Activated CD8-positive, alpha-beta T cell treated with anti-CD3 and anti-CD28 coated beads, Interleukin-2, amount 10 ng/mL, durations not matched to agents 7 days and 5 days (primary cell): Measurements from ENCODE around the gene FBXL15. TPM values are rescaled to one million over a fixed set of nuclear protein-coding genes. Genes with fewer than 3 reads are reported as not detected.

ENCODE experiments used
- ATAC-seq: fragments of 150-1000 bp; cut with Tn5 transposase; one replicate; pipeline ENCODE4 v1.10.0; 2021; ENCODE audit warnings: moderate library complexity
- CTCF ChIA-PET: fragments of 350-600 bp; sonication (Branson Sonifier 250); formaldehyde crosslinking; loops from one replicate; lab custom pipeline; 2021; ENCODE audit warnings: antibody characterized with exemption; lab: Charles Lee
- POLR2A ChIA-PET: fragments of 350-600 bp; sonication (Branson Sonifier 250); formaldehyde crosslinking; loops from one replicate; lab custom pipeline; 2021; ENCODE audit warnings: antibody characterized with exemption; lab: Charles Lee
- DNase-seq: peaks from one replicate; pipeline ENCODE4 v3.0.0-alpha.2; 2020
- H3K27ac Mint-ChIP-seq: one replicate; pipeline ENCODE4 v1.8.0; 2021; ENCODE audit warnings: mild to moderate bottlenecking, mixed read lengths
- H3K27me3 Mint-ChIP-seq: one replicate; pipeline ENCODE4 v1.8.0; 2021; ENCODE audit warnings: low read depth, mixed read lengths
- H3K36me3 Mint-ChIP-seq: one replicate; pipeline ENCODE4 v1.8.0; 2021; ENCODE audit warnings: low read depth, mixed read lengths
- H3K4me1 Mint-ChIP-seq: one replicate; pipeline ENCODE4 v1.8.0; 2021; ENCODE audit warnings: low read depth, mixed read lengths
- H3K4me3 Mint-ChIP-seq: one replicate; pipeline ENCODE4 v1.8.0; 2021; ENCODE audit warnings: mild to moderate bottlenecking, mixed read lengths
- H3K9me3 Mint-ChIP-seq: one replicate; pipeline ENCODE4 v1.8.0; 2022; ENCODE audit warnings: mixed read lengths; ENCODE audit not compliant: insufficient read depth
- total RNA-seq, 2 experiments: library from RNA; stranded (reverse); gene quantifications; one replicate each; pipeline ENCODE4 v1.2.3, GENCODE V29; 2021

FBXL15 gene
- total RNA-seq, 2 experiments from 2014 or later, result 12.7 to 13.8 TPM

- H3K4me3 Mint-ChIP-seq, result peak within 1 kb of the TSS; percentile 95
- no peaks in the 10 kb centered on the region for H3K9me3 Mint-ChIP-seq
- DNase-seq, result peak; percentile 97
- peaks cover 47% of the 10 kb centered on the region for H3K4me1 Mint-ChIP-seq
- CTCF ChIA-PET, result interaction anchor here (1.0 to 5.5 kb wide), 10 partner anchors 11 to 263 kb away, joined by 3 to 36 read pairs (median 4); partner anchors contain the start of genes ACTR1A and FBXL15
- H3K27ac Mint-ChIP-seq, result peak within 1 kb of the TSS; percentile 94
- no peaks in the 10 kb centered on the region for H3K27me3 Mint-ChIP-seq
- ATAC-seq, result peak; percentile 90
- peaks cover 12% of the 10 kb centered on the region for H3K36me3 Mint-ChIP-seq
- POLR2A ChIA-PET, result interaction anchor here (0.8 to 7.1 kb wide), 7 partner anchors 10 to 72 kb away, joined by 3 to 81 read pairs (median 4); partner anchors contain the start of genes C10orf95, FBXL15, NFKB2 and SUFU
These were observed 11.7 kb downstream of the FBXL15 start, which contains the start of gene CUEDC2 for GRCh38 chr10:102432162-102432950. Gene CUEDC2, minus strand, starts transcription at chr10:102432574. Its CDS starts 7,386 bp downstream, at chr10:102425188.

DNA sequence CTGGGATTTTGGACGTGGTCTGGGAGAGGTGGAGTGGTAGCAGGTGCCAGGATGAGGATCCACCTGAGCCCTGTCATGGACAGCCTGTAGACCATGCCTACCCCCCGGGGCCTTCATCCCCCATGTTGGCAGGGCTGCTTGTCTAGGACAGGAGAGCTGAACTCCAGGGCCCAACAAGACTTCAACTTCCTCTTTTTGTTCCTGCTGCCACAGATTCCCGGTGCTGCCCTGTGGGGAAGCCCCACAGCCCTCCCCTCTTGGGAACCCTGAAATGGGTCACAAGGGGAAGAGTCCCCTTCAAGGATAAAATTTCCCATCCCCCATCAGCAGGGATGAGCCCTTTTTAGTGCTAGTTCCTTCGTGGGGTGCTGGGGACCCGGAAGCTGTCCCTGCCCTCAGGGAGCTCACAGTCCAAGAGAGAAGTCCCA is 13.0 kb downstream of the FBXL15 start:
- Mint-ChIP-seq H3K27ac (peak overlapping the region; percentile 94), H3K9me3 (no peaks in the 10 kb centered on the region)

GRCh38 chr10:102434394-102435132 is 13.9 kb downstream of the FBXL15 start:
- ChIA-PET POLR2A (interaction anchor here (1.0 to 7.1 kb wide), 5 partner anchors 13 to 40 kb away, joined by 3 to 81 read pairs (median 23); partner anchors contain the start of genes C10orf95, FBXL15 and NFKB2), CTCF (interaction anchor here (1.4 to 5.5 kb wide), 6 partner anchors 12 to 265 kb away, joined by 5 to 36 read pairs (median 21); partner anchors contain the start of genes C10orf95 and FBXL15)
- peaks cover 24% of the 10 kb centered on the region for H3K36me3 Mint-ChIP-seq
- H3K27ac Mint-ChIP-seq, result peak overlapping the region; percentile 76
- H3K4me1 Mint-ChIP-seq, result peaks cover 59% of the 10 kb centered on the region
- DNase-seq, result no peak
- ATAC-seq, result no peak
- H3K4me3 Mint-ChIP-seq, result peak overlapping the region; percentile 88
- no peaks in the 10 kb centered on the region for H3K9me3 Mint-ChIP-seq
- no peaks in the 10 kb centered on the region for H3K27me3 Mint-ChIP-seq

More for the DNA sequence above, 13.0 kb downstream of the FBXL15 start:
- peaks cover 59% of the 10 kb centered on the region for H3K4me1 Mint-ChIP-seq
- no peaks in the 10 kb centered on the region for H3K27me3 Mint-ChIP-seq
- ATAC-seq (no peak), DNase-seq (no peak)
- peak overlapping the region; percentile 95 for H3K4me3 Mint-ChIP-seq
- ChIA-PET CTCF (interaction anchor here (1.1 to 5.5 kb wide), 5 partner anchors 9 to 45 kb away, joined by 3 to 36 read pairs (median 26); partner anchors contain the start of genes C10orf95 and FBXL15), POLR2A (interaction anchor here (0.6 to 7.1 kb wide), 5 partner anchors 12 to 70 kb away, joined by 3 to 81 read pairs (median 4); partner anchors contain the start of genes C10orf95 and FBXL15)
- peaks cover 24% of the 10 kb centered on the region for H3K36me3 Mint-ChIP-seq

DNA sequence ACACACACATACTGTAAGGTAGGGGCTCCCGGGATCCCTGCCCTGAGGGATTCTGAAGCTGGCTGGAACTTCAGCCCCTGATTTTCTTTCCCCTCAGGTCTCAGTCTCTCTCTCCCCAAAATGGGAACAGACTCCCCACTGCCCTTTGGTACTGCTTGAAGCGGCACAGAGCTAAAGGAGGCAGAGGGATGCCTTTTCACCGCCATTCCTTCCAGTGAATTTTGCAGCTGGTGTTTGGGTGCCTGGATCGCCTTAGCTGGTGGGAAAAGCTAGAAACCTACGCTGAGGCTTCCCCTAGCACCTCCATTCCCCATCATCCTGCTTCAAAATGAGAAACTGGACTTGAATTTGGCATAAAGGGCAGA is 14.5 kb downstream of the FBXL15 start:
- H3K36me3 Mint-ChIP-seq, result peaks cover 24% of the 10 kb centered on the region
- CTCF ChIA-PET, result interaction anchor here (1.4 to 5.5 kb wide), 5 partner anchors 13 to 266 kb away, joined by 5 to 28 read pairs (median 16); partner anchors contain the start of gene C10orf95

DNA sequence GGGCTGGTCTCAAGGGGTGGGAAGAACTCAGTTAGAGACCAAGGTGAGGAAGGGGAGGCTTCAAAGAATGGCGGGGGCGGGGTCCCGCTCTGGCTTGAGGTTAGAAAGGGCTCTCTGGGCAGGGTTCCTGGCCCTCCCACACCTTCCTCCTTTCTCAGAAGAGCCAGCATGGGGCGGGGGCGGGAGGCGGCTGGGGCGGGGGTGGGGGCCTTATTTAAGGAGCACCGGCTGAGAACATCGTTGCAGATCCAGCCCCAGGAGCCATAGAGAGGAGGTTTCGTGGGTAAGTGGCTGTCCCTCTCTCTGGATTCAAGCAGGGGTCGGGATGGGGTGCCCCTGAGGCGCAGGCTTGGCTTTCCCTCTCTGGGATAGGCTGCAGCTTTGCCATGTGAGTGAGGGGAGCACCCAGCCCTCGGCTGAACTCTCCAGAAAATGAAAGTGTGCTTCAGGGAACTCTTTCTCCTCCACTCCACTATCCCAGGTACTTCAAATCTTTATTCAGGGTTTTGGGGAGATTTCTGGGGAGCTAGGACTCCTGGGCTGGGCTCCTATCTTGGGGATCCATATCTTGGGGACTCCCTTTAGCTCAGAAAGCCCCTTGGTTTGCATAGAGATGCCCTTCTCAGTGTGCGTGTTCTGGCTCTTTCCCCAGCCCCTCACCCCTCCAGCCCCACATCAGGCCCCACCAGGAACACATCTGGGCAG is 15.0 kb downstream of the FBXL15 start:
- Mint-ChIP-seq H3K36me3 (peaks cover 24% of the 10 kb centered on the region), H3K4me3 (peak overlapping the region; percentile 88), H3K27ac (peak overlapping the region; percentile 83), H3K4me1 (peaks cover 58% of the 10 kb centered on the region), H3K9me3 (no peaks in the 10 kb centered on the region), H3K27me3 (no peaks in the 10 kb centered on the region)
- CTCF ChIA-PET, result interaction anchor here (0.7 to 5.5 kb wide), 7 partner anchors 9 to 266 kb away, joined by 3 to 28 read pairs (median 9); partner anchors contain the start of genes ACTR1A and C10orf95
- POLR2A ChIA-PET, result interaction anchor here (0.7 to 7.1 kb wide), 8 partner anchors 9 to 65 kb away, joined by 3 to 81 read pairs (median 8); partner anchors contain the start of genes C10orf95, FBXL15 and NFKB2
- peak; percentile 25 for ATAC-seq
- peak; percentile 75 for DNase-seq

More for the DNA sequence above, 14.5 kb downstream of the FBXL15 start:
- peak; percentile 36 for DNase-seq
- peaks cover 59% of the 10 kb centered on the region for H3K4me1 Mint-ChIP-seq
- no peaks in the 10 kb centered on the region for H3K9me3 Mint-ChIP-seq
- no peak for ATAC-seq
- POLR2A ChIA-PET, result interaction anchor here (1.0 to 7.1 kb wide), 6 partner anchors 9 to 40 kb away, joined by 3 to 81 read pairs (median 17); partner anchors contain the start of genes C10orf95, FBXL15 and NFKB2
- no peaks in the 10 kb centered on the region for H3K27me3 Mint-ChIP-seq
- peak overlapping the region; percentile 88 for H3K4me3 Mint-ChIP-seq
- H3K27ac Mint-ChIP-seq, result peak overlapping the region; percentile 76

DNA sequence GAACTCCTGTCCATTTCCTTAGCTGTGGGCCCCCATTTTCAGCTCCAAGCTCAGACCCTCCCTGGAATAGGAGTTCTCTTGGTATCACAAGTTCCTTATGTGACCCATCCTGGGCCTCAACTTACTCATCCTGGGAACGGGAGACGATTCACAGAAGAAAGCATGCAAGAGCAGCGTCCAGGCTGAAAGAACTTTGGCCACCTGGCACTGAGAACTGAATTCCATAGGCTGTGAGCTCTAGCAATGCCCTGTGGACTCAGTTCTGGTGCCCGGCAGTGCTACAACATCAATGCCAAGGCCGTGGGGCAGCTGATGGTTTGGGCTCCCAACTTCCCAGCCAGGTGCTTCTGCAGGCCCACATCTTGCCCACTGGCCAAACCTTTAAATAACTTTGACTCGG is 15.7 kb downstream of the FBXL15 start:
- H3K4me1 Mint-ChIP-seq, result peaks cover 58% of the 10 kb centered on the region
- DNase-seq (no peak), ATAC-seq (no peak)
- H3K36me3 Mint-ChIP-seq, result peaks cover 24% of the 10 kb centered on the region
- H3K9me3 Mint-ChIP-seq, result no peaks in the 10 kb centered on the region
- peak overlapping the region; percentile 83 for H3K27ac Mint-ChIP-seq
- POLR2A ChIA-PET, result interaction anchor here (0.7 to 7.1 kb wide), 7 partner anchors 10 to 65 kb away, joined by 3 to 81 read pairs (median 11); partner anchors contain the start of genes C10orf95, FBXL15 and NFKB2
- no peaks in the 10 kb centered on the region for H3K27me3 Mint-ChIP-seq
- peak overlapping the region; percentile 88 for H3K4me3 Mint-ChIP-seq
- CTCF ChIA-PET, result interaction anchor here (0.7 to 5.5 kb wide), 7 partner anchors 9 to 267 kb away, joined by 3 to 28 read pairs (median 5); partner anchors contain the start of genes ACTR1A and C10orf95

DNA sequence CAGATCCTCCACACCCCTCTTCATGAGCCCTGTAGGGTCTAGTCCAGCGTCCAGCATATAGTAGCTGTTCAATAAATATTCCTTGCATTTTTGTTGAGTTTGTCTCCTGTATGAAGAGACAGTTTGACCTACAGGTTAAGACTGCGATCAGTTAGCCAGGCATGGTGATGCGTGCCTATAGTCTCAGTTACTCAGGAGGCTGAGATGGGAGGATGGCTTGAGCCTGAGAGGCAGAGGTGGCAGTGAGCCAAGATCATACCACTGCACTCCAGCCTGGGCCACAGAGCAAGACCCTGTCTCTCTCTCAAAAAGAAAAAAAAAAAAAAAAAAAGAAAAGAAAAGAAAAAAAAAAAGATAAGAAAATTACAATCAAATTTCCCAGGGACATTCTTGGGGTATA is 16.9 kb downstream of the FBXL15 start:
- DNase-seq, result no peak
- H3K4me1 Mint-ChIP-seq, result peaks cover 56% of the 10 kb centered on the region
- H3K36me3 Mint-ChIP-seq, result peaks cover 28% of the 10 kb centered on the region
- ChIA-PET POLR2A (interaction anchor here (0.6 to 7.1 kb wide), 3 partner anchors 13 to 24 kb away, joined by 3 to 81 read pairs (median 75); partner anchors contain the start of genes C10orf95 and FBXL15), CTCF (interaction anchor here (0.6 to 4.4 kb wide), 2 partner anchors 14 to 248 kb away, joined by 3 to 26 read pairs; partner anchors contain the start of gene C10orf95)
- H3K27ac Mint-ChIP-seq, result peak overlapping the region; percentile 54
- H3K9me3 Mint-ChIP-seq, result no peaks in the 10 kb centered on the region
- H3K27me3 Mint-ChIP-seq, result no peaks in the 10 kb centered on the region
- peak overlapping the region; percentile 88 for H3K4me3 Mint-ChIP-seq
- no peak for ATAC-seq

GRCh38 chr10:102438374-102438773 is 17.7 kb downstream of the FBXL15 start:
- Mint-ChIP-seq H3K4me3 (peak overlapping the region; percentile 88), H3K27ac (peak overlapping the region; percentile 27), H3K4me1 (peaks cover 49% of the 10 kb centered on the region), H3K36me3 (peaks cover 28% of the 10 kb centered on the region), H3K9me3 (no peaks in the 10 kb centered on the region), H3K27me3 (no peaks in the 10 kb centered on the region)
- no peak for ATAC-seq
- no peak for DNase-seq
- CTCF ChIA-PET, result no interaction called here
- POLR2A ChIA-PET, result interaction anchor here (7.1 kb wide), 1 partner anchor 12 kb away, joined by 81 read pairs; the partner anchor contains the start of gene C10orf95

DNA sequence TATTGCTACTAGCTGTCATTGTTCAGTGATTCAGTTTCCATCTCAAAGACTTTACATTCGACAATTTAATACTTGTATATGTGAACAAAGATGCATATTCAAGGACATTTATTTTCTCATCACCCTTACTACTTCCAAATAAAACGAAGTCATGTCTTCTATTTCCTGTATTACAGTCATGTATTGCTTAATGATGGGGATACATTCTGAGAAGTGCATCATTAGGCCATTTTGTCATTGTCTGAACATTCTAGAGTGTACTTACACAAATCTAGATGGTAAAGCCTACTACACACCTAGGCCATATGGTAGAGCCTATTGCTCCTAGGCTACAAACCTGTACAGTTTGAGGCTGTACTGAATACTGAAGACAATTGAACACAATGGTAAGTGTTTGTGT is 24.2 kb downstream of the FBXL15 start:
- no peak for DNase-seq
- Mint-ChIP-seq H3K27ac (no peak overlapping the region), H3K9me3 (no peaks in the 10 kb centered on the region), H3K4me3 (no peak overlapping the region), H3K4me1 (peaks cover 17% of the 10 kb centered on the region), H3K36me3 (peaks cover 6% of the 10 kb centered on the region), H3K27me3 (no peaks in the 10 kb centered on the region)
- POLR2A ChIA-PET, result no interaction called here
- CTCF ChIA-PET, result no interaction called here
- no peak for ATAC-seq
